ENCODE results near the gene KIR3DL3.
"Not testable (repeated sequence)": the region's sequence is repeated elsewhere in the genome, so short reads cannot be mapped to it uniquely, and the experiment has no call there.

The KIR3DL3 gene

DNA sequence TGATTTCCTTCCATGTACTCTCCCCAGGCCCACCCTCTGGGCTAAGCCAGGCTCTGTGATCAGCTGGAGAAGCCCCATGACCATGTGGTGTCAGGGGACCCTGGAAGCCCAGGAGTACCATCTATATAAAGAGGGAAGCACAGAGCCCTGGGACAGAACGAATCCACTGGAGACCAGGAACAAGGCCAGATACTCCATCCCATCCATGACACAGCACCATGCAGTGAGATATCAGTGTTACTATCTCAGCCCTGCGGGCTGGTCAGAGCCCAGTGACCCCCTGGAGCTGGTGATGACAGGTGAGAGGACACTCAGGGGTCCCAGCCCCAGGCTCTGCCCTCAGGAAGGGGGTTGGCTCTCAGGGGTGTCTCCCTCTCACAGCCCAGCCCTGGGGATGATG lies 27.5 kb upstream of the KIR3DL3 start:
- no peaks in the 10 kb centered on the region for H3K36me3 ChIP-seq
- no peak for TF ChIP-seq Cebpa-rat (IDR thresholded peaks at IDR 0.05)
- peaks cover 48% of the 10 kb centered on the region for H3K4me1 ChIP-seq
- H3K27me3 ChIP-seq = no peaks in the 10 kb centered on the region
- H4K20me1 ChIP-seq = no peaks in the 10 kb centered on the region
- H3K4me3 ChIP-seq = peak overlapping the region; percentile 48
- peak overlapping the region; percentile 83 for H3K27ac ChIP-seq
- no peaks in the 10 kb centered on the region for H3K9me3 ChIP-seq
- peak overlapping the region; percentile 68 for H3K9ac ChIP-seq
- peak overlapping the region; percentile 89 for H3K4me2 ChIP-seq

DNA sequence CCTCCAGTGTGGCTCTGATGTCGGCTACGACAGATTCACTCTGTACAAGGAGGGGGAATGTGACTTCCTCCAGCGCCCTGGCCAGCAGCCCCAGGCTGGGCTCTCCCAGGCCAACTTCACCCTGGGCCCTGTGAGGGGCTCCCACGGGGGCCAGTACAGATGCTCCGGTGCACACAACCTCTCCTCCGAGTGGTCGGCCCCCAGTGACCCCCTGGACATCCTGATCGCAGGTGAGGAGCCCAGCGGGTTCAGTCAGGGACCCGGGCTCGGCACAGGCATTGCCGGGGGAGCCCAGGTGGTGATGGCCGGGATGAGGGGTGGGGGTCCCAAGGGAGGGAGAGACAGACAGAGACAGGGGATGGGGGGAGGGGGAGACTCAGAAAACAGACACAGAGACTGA lies 26.5 kb upstream of the KIR3DL3 start:
- Histone ChIP-seq H3K4me2 (peak overlapping the region; percentile 89), H3K4me1 (peaks cover 54% of the 10 kb centered on the region)
- H3K36me3 ChIP-seq, H3K9me3 ChIP-seq, H3K9ac ChIP-seq, H3K27me3 ChIP-seq, H3K4me3 ChIP-seq, H3K27ac ChIP-seq, H4K20me1 ChIP-seq: not testable (repeated sequence)

DNA sequence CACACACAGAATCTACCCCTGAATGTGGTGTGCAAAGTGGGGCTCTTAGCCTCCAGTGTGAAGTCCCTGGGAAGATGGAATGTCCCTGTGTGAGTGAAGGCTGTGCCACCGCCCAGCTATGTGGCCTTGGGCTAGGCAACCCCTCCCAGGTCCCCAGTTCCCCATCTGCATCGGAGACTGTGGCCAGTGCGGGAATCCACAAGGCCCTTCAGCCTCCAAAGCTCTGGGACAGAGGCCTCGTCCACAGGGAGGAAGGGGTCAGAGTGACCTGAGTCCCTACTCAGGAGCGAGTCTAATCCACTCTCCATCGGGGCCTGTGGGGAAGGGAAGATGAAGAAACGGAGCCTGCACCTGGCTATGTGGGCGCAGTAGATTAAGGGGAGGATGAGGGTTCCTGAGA lies 19.3 kb upstream of the KIR3DL3 start:
- H3K4me2 ChIP-seq = no peak overlapping the region
- H4K20me1 ChIP-seq = no peaks in the 10 kb centered on the region
- no peak overlapping the region for H3K27ac ChIP-seq
- no peaks in the 10 kb centered on the region for H3K9me3 ChIP-seq
- no peak overlapping the region for H3K9ac ChIP-seq
- H3K27me3 ChIP-seq = no peaks in the 10 kb centered on the region
- no peak overlapping the region for H3K4me3 ChIP-seq
- no peaks in the 10 kb centered on the region for H3K36me3 ChIP-seq
- TF ChIP-seq Cebpa-rat (IDR thresholded peaks at IDR 0.05) = no peak
- H3K4me1 ChIP-seq = peaks cover 35% of the 10 kb centered on the region

DNA sequence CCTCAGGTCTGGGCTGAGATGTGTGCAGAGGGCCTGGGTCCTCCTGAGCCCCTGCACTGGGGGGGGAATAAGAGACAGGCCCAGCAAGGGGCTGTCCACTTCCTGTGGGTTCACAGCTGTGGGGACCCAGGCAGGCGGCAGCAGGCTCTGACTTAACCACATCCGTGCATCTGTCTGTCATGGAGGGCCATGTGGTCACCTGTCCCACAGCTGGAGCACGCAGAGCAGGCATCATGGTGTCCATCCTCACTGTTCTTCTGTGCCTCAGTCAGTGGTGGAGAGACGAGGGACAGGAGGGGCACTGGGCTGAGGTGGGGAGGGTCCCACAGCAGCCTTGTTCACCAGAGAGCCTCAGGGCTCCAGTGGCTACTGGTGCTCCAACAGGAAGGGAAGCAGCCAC lies 16.3 kb upstream of the KIR3DL3 start:
- peaks cover 35% of the 10 kb centered on the region for H3K4me1 ChIP-seq
- H3K27ac ChIP-seq = peak overlapping the region; percentile 50
- 0 out of 2 replicates have a peak overlapping the region, but pooled peaks have one; percentile 20 for H3K9ac ChIP-seq
- H3K4me2 ChIP-seq = peak overlapping the region; percentile 80
- H3K27me3 ChIP-seq = no peaks in the 10 kb centered on the region
- H3K4me3 ChIP-seq = 0 out of 2 replicates have a peak overlapping the region, but pooled peaks have one; percentile 24
- no peak for TF ChIP-seq Cebpa-rat (IDR thresholded peaks at IDR 0.05)
- H3K9me3 ChIP-seq = no peaks in the 10 kb centered on the region
- H4K20me1 ChIP-seq = no peaks in the 10 kb centered on the region
- H3K36me3 ChIP-seq = no peaks in the 10 kb centered on the region

DNA sequence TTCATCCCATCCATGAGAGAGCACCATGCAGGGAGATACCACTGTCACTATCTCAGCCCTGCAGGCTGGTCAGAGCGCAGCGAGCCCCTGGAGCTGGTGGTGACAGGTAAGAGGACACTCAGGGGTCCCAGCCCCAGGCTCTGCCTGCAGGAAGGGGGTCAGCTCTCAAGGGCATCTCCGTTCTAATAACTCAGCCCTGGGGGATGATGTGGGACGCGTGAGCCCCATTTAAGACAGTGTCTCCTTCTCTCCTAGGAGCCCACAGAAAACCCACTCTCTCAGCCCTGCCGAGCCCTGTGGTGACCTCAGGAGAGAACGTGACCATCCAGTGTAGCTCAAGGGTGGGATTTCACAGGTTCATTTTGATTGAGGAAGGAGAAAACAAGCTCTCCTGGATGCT lies 15.5 kb upstream of the KIR3DL3 start:
- Histone ChIP-seq H4K20me1 (no peaks in the 10 kb centered on the region), H3K4me2 (peak overlapping the region; percentile 80), H3K27me3 (no peaks in the 10 kb centered on the region), H3K4me3 (no peak overlapping the region), H3K9ac (no peak overlapping the region), H3K4me1 (peaks cover 34% of the 10 kb centered on the region), H3K9me3 (no peaks in the 10 kb centered on the region), H3K27ac (peak overlapping the region; percentile 50), H3K36me3 (no peaks in the 10 kb centered on the region)
- no peak for TF ChIP-seq Cebpa-rat (IDR thresholded peaks at IDR 0.05)

DNA sequence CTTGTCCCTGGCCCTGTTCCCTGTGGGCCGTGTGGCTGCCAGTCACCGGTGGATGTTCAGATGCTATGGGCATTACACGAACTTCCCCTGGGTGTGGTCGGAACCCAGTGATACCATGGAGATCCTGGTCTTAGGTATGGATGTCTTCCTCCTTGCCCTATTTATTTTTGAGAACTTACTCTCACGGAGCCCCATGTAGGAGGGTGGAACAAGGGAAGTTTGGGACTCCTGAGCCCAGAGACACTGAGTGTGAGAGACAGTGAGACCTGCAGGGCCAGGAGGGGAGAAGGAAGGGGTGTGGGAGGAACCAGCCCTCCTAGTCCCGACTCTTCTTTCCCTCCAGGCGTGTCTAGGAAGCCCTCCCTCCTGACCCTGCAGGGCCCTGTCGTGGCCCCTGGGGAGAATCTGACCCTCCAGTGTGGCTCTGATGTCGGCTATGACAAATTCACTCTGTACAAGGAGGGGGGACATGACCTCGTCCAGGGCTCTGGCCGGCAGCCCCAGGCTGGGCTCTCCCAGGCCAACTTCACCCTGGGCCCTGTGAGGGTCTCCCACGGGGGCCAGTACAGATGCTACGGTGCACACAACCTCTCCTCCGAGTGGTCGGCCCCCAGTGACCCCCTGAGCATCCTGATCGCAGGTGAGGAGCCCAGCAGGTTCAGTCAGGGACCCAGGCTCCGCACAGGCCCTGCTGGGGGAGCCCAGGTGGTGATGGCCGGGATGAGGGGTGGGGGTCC lies 14.9 kb upstream of the KIR3DL3 start:
- H3K4me1 ChIP-seq = peaks cover 34% of the 10 kb centered on the region

DNA sequence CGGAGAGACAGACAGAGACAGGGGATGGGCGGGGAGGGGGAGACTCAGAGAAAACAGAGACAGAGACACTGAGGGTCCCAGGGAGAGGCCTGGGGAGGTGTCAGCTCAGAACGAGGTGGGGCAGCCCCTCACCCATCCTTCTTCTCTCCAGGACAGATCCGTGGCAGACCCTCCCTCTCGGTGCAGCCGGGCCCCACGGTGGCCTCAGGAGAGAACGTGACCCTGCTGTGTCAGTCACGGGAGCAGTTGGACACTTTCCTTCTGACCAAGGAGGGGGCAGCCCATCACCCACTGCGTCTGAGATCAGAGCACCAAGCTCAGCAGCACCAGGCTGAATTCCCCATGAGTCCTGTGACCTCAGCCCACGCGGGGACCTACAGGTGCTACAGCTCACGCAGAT lies 14.3 kb upstream of the KIR3DL3 start:
- not testable (repeated sequence) for H3K4me3 ChIP-seq, H3K27me3 ChIP-seq, H3K9me3 ChIP-seq, H4K20me1 ChIP-seq, H3K9ac ChIP-seq, H3K4me2 ChIP-seq, H3K36me3 ChIP-seq
- Histone ChIP-seq H3K4me1 (peaks cover 34% of the 10 kb centered on the region), H3K27ac (0 out of 2 replicates have a peak overlapping the region, but pooled peaks have one; percentile 13)

More for the DNA sequence above, 14.9 kb upstream of the KIR3DL3 start:
- H3K9ac ChIP-seq = no peak overlapping the region
- H3K9me3 ChIP-seq = no peaks in the 10 kb centered on the region
- no peak for TF ChIP-seq Cebpa-rat (IDR thresholded peaks at IDR 0.05)
- no peaks in the 10 kb centered on the region for H4K20me1 ChIP-seq
- no peak overlapping the region for H3K27ac ChIP-seq
- no peaks in the 10 kb centered on the region for H3K27me3 ChIP-seq
- H3K4me3 ChIP-seq = no peak overlapping the region
- H3K36me3 ChIP-seq = no peaks in the 10 kb centered on the region
- no peak overlapping the region for H3K4me2 ChIP-seq

DNA sequence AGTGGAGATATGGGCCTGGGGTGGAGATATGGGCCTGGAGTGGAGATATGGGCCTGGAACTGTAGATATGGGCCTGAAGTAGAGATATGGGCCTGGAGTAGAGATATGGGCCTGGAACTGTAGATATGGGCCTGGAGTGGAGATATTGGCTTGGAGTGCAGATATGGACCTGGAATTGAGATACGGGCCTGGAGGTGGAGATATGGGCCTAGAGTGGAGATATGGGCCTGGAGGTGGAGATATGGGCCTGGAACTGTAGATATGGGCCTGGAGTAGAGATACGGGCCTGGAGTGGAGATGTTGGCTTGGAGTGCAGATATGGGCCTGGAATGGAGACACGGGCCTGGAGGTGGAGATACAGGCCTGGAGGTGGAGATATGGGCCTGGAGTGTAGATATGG lies 402 bp downstream of the KIR3DL3 start:
- Histone ChIP-seq H3K4me3 (no peak overlapping the region), H3K9me3 (peaks cover 13% of the 10 kb centered on the region), H4K20me1 (no peaks in the 10 kb centered on the region), H3K4me1 (no peaks in the 10 kb centered on the region), H3K27me3 (no peaks in the 10 kb centered on the region), H3K27ac (no peak overlapping the region), H3K9ac (no peak overlapping the region), H3K36me3 (no peaks in the 10 kb centered on the region), H3K4me2 (no peak overlapping the region)
- TF ChIP-seq Cebpa-rat (IDR thresholded peaks at IDR 0.05) = no peak

DNA sequence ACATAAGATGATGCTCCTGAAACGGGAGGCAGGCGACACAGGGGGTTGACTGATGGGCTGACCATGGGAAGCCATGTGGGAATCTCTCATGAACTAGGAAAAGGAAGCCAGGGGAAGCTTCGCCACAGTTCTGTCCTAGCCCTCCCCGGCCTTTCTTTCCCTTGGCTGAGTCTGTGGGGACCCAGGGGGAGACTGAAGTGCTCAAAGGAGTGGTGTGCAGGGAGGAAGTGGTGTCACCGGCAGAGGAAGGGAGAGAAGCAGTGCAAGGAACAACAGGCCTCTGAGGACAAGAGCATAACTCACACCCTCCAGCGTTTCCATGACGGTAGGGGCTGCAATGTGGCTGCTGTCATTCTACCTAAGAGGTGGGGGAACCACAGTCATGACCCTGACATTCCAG lies 1.1 kb downstream of the KIR3DL3 start:
- H4K20me1 ChIP-seq = no peaks in the 10 kb centered on the region
- no peak overlapping the region for H3K4me2 ChIP-seq
- H3K27me3 ChIP-seq = no peaks in the 10 kb centered on the region
- no peaks in the 10 kb centered on the region for H3K4me1 ChIP-seq
- no peak for TF ChIP-seq Cebpa-rat (IDR thresholded peaks at IDR 0.05)
- H3K4me3 ChIP-seq = no peak overlapping the region
- no peaks in the 10 kb centered on the region for H3K36me3 ChIP-seq
- no peak overlapping the region for H3K9ac ChIP-seq
- H3K9me3 ChIP-seq = peaks cover 12% of the 10 kb centered on the region
- no peak overlapping the region for H3K27ac ChIP-seq

DNA sequence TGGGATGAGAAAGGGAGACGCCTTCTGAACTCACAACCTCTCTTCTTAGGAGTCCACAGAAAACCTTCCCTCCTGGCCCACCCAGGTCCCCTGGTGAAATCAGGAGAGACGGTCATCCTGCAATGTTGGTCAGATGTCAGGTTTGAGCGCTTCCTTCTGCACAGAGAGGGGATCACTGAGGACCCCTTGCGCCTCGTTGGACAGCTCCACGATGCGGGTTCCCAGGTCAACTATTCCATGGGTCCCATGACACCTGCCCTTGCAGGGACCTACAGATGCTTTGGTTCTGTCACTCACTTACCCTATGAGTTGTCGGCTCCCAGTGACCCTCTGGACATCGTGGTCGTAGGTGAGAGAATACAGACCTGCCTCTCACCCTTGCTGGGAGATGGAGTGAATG lies 3.3 kb downstream of the KIR3DL3 start:
- H3K36me3 ChIP-seq = no peaks in the 10 kb centered on the region
- no peak overlapping the region for H3K4me2 ChIP-seq
- no peaks in the 10 kb centered on the region for H3K9me3 ChIP-seq
- no peaks in the 10 kb centered on the region for H3K4me1 ChIP-seq
- no peak overlapping the region for H3K27ac ChIP-seq
- TF ChIP-seq Cebpa-rat (IDR thresholded peaks at IDR 0.05) = no peak
- H3K9ac ChIP-seq = no peak overlapping the region
- no peak overlapping the region for H3K4me3 ChIP-seq
- H3K27me3 ChIP-seq = no peaks in the 10 kb centered on the region
- H4K20me1 ChIP-seq = no peaks in the 10 kb centered on the region

DNA sequence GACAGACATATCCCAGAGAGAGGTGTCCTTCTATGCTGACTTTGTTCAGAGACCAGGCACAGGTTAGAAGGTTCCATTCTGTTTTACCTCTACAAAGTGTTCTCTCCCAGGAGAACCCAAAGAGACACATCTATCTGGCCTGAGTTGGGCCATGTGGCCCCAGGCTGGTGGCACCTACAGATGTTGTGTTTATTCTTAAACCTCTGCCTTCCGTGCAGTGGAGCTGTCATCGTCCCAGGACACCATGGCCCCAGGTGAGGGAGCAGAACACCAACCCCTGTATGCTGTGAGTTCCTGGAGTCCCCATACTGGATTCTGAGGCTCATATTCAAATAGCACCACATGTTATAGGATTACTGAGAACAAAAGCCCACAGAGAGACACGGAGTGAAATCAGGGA lies 3.9 kb downstream of the KIR3DL3 start:
- Histone ChIP-seq H3K4me3 (no peak overlapping the region), H3K9ac (no peak overlapping the region), H4K20me1 (no peaks in the 10 kb centered on the region), H3K27ac (no peak overlapping the region), H3K36me3 (no peaks in the 10 kb centered on the region), H3K9me3 (no peaks in the 10 kb centered on the region), H3K4me2 (no peak overlapping the region), H3K4me1 (no peaks in the 10 kb centered on the region), H3K27me3 (no peaks in the 10 kb centered on the region)
- no peak for TF ChIP-seq Cebpa-rat (IDR thresholded peaks at IDR 0.05)

All from BLaER1 (cell line).